ENCODE data around the gene FKBP9. TPM values are rescaled to one million over a fixed set of nuclear protein-coding genes. Genes with fewer than 3 reads are reported as not detected.

FKBP9 gene
- total RNA-seq, 1 experiment from 2014 or later = 155 TPM

GRCh38 chr7:32942415-32943251, 14.6 kb upstream of the FKBP9 start:
- ChIA-PET POLR2A (ENCODE audit: unreplicated experiment) (interaction anchor here (1.0 kb wide), 1 partner anchor 15 kb away, joined by 9 read pairs; the partner anchor contains the start of gene FKBP9), CTCF (interaction anchor here (0.9 to 1.4 kb wide), 3 partner anchors 23 to 96 kb away, joined by 4 to 6 read pairs (median 4); no protein-coding TSS in a partner anchor)
- peak; percentile 71 to 87 for DNase-seq
- H3K4me1 ChIP-seq (replicated peaks; ENCODE audit: insufficient read depth) = peaks cover 10% of the 10 kb centered on the region
- peak overlapping the region; percentile 16; the same call in 1 of the 2 replicates for H3K27ac ChIP-seq
- peaks cover 33% of the 10 kb centered on the region for H3K79me2 ChIP-seq (ENCODE audit: low read depth)
- H2AFZ ChIP-seq = peak overlapping the region; percentile 96
- TF ChIP-seq EZH2 (IDR thresholded peaks at IDR 0.05; ENCODE audit: low read depth) = no peak
- TF ChIP-seq CTCF (conservative IDR thresholded peaks at IDR 0.05) = no peak
- H3K4me2 ChIP-seq = peak overlapping the region; percentile 88
- H4K20me1 ChIP-seq (ENCODE audit: insufficient read depth) = peaks cover 5% of the 10 kb centered on the region; the same call in 1 of the 2 replicates
- no TSS peak for BruUV-seq (replicated peaks)
- H3K36me3 ChIP-seq (ENCODE audit: low read depth) = no peaks in the 10 kb centered on the region; the same call in 1 of the 2 replicates
- H3K9me3 ChIP-seq (ENCODE audit: insufficient read depth, low read depth) = peaks cover 5% of the 10 kb centered on the region
- H3F3A ChIP-seq (ENCODE audit: insufficient read depth, low read depth) = peaks cover 22% of the 10 kb centered on the region
- peak overlapping the region; percentile 78 for H3K4me3 ChIP-seq
- intact Hi-C loops (cut with micrococcal nuclease; ENCODE audit: unreplicated experiment) = loop anchor here (1.0 to 10.0 kb wide), 7 partner anchors 14 to 448 kb away; partner anchors contain the start of genes AVL9, FKBP9, LSM5 and NT5C3A
- H3K9me2 ChIP-seq (ENCODE audit: insufficient read depth) = no peaks in the 10 kb centered on the region
- H3K27me3 ChIP-seq (ENCODE audit: insufficient read depth, low read depth) = no peaks in the 10 kb centered on the region

GRCh38 chr7:32943252-32944030, 13.8 kb upstream of the FKBP9 start:
- BruUV-seq (replicated peaks) = no TSS peak
- TF ChIP-seq CTCF (conservative IDR thresholded peaks at IDR 0.05) (peak; percentile 52; the same call in 1 of the 2 replicates), EZH2 (IDR thresholded peaks at IDR 0.05; ENCODE audit: low read depth) (no peak)
- ChIA-PET CTCF (interaction anchor here (0.5 to 1.4 kb wide), 4 partner anchors 24 to 107 kb away, joined by 4 to 6 read pairs (median 4); no protein-coding TSS in a partner anchor), POLR2A (ENCODE audit: unreplicated experiment) (interaction anchor here (1.0 kb wide), 1 partner anchor 14 kb away, joined by 9 read pairs; the partner anchor contains the start of gene FKBP9)
- peaks cover 22% of the 10 kb centered on the region for H3F3A ChIP-seq (ENCODE audit: insufficient read depth, low read depth)
- no peak for DNase-seq
- H3K4me3 ChIP-seq = peak overlapping the region; percentile 78; the same call in 1 of the 2 replicates
- peaks cover 5% of the 10 kb centered on the region; the same call in 1 of the 2 replicates for H4K20me1 ChIP-seq (ENCODE audit: insufficient read depth)
- H3K79me2 ChIP-seq (ENCODE audit: low read depth) = peaks cover 26% of the 10 kb centered on the region
- H3K4me2 ChIP-seq = peak overlapping the region; percentile 88
- peak overlapping the region; percentile 70 for H2AFZ ChIP-seq
- peaks cover 10% of the 10 kb centered on the region for H3K4me1 ChIP-seq (replicated peaks; ENCODE audit: insufficient read depth)
- no peaks in the 10 kb centered on the region for H3K9me2 ChIP-seq (ENCODE audit: insufficient read depth)
- H3K27ac ChIP-seq = no peak overlapping the region
- no peaks in the 10 kb centered on the region; the same call in 1 of the 2 replicates for H3K36me3 ChIP-seq (ENCODE audit: low read depth)
- H3K27me3 ChIP-seq (ENCODE audit: insufficient read depth, low read depth) = no peaks in the 10 kb centered on the region
- intact Hi-C loops (cut with micrococcal nuclease; ENCODE audit: unreplicated experiment) = loop anchor here (1.0 to 10.0 kb wide), 6 partner anchors 13 to 449 kb away; partner anchors contain the start of genes AVL9, FKBP9, LSM5 and NT5C3A
- peaks cover 11% of the 10 kb centered on the region for H3K9me3 ChIP-seq (ENCODE audit: insufficient read depth, low read depth)

Data from PC-9 (cell line).